Ovary (tissue), 9 donors: ENCODE results near the gene ALKBH2. TPM values are rescaled to one million over a fixed set of nuclear protein-coding genes. Genes with fewer than 3 reads are reported as not detected.
A peak's percentile ranks its signal among the peaks of the same experiment; 100 is the strongest.

Experiments
- DNase-seq, 5 donors: peaks; one replicate each; pipeline ENCODE4 v3.0.0-alpha.2; 2019 to 2020
- H3K27ac ChIP-seq, 2 donors: fragments of 200-600 bp; one replicate each; pipeline versions ENCODE4 v1.5.1 to v1.8.0; 2019 to 2022
- H3K27me3 ChIP-seq: fragments of 200-600 bp; one replicate; pipeline ENCODE4 v1.8.0; 2022
- H3K36me3 ChIP-seq: fragments of 200-600 bp; sonication (generic); one replicate; pipeline ENCODE4 v1.5.1; 2019
- H3K4me1 ChIP-seq: one replicate; pipeline ENCODE4 v1.8.1; 2013; ENCODE audit warnings: mild to moderate bottlenecking, moderate library complexity; ENCODE audit not compliant: insufficient read depth
- H3K4me3 ChIP-seq: fragments of 200-600 bp; sonication (generic); one replicate; pipeline ENCODE4 v1.5.1; 2017
- H3K9me3 ChIP-seq, 2 donors: fragments of 200-600 bp in 1 of 2; sonication (generic) in 1 of 2; one replicate each; pipeline versions ENCODE4 v1.5.1 to v1.8.1; 2013 to 2019; ENCODE audit warnings: mild to moderate bottlenecking in 1 of 2, moderate library complexity in 1 of 2
- CTCF ChIP-seq, 3 donors: fragments of 450-650 bp in 2 of 3; fragments of 200-600 bp in 1 of 3; IDR thresholded peaks; one replicate each; pipeline versions ENCODE4 v1.5.1 to v1.8.0; 2016 to 2022; ENCODE audit warnings: antibody characterized with exemption in 3 of 3, mild to moderate bottlenecking in 1 of 3
- EP300 ChIP-seq: sonication (generic); formaldehyde crosslinking; IDR thresholded peaks from one replicate; pipeline ENCODE4 v1.6.1; 2017; ENCODE audit warnings: antibody characterized with exemption
- POLR2A ChIP-seq: fragments of 450-650 bp; IDR thresholded peaks from one replicate; pipeline ENCODE4 v1.6.1; 2017; ENCODE audit warnings: antibody characterized with exemption, mild to moderate bottlenecking, moderate library complexity
- WGBS, 3 donors: extraction: QIAGEN DNeasy Blood & Tissue Kit in 1 of 3; methylation state at CpG; one replicate each; pipeline versions ENCODE4 v1.1.5 to v1.1.7; 2013 to 2017; 5-methylcytosine and 5-hydroxymethylcytosine counted together
- intact Hi-C, 4 donors: fragments of 100-400 bp; cut with DNase I; formaldehyde crosslinking; loops; one replicate each; pipeline versions ENCODE4 v1.11.0 to v1.15.1; 2022 to 2023
- polyA plus RNA-seq, 2 donors: library from polyadenylated mRNA; stranded (reverse); fragments of 200-250 nt in 1 of 2; fragments of 350-450 nt in 1 of 2; fragmentation: Illumina TruSeq in 1 of 2; extraction: RNeasy Lipid Tissue Mini Kit (QIAGEN cat#74804) in 1 of 2; gene quantifications; one replicate each; pipeline ENCODE4 v1.2.3, GENCODE V29; 2013 to 2014
- total RNA-seq, 7 donors: library from RNA; depleted of rRNA in 2 of 7; stranded (reverse); fragments of >200 nt in 2 of 7; fragmentation: NEBNext Ultra II Directional in 3 of 7; extraction: Animal tissue kit (Norgen Biotek cat#: 25700) in 3 of 7; gene quantifications; one replicate each; pipeline versions ENCODE4 v1.1.0 to v1.2.4, GENCODE V29; 2016 to 2023
- donor health status: DM: no; HTN: no; CAD: no; lungs with moderate emphysema.
- donor health status: DM: no; HTN: no; CAD: no.
- donor health status: Bipolar disorder and iron deficiency.
- donor health status: DM: yes; HTN: yes; CAD: no.
- donor health status: DM: no; HTN: no; CAD: no.
- donor health status: DM: yes; HTN: yes; CAD: no.

Gene ALKBH2
- total and polyA plus RNA-seq, 9 donors = 11.3 to 26.4 (median 21.1) TPM

DNA sequence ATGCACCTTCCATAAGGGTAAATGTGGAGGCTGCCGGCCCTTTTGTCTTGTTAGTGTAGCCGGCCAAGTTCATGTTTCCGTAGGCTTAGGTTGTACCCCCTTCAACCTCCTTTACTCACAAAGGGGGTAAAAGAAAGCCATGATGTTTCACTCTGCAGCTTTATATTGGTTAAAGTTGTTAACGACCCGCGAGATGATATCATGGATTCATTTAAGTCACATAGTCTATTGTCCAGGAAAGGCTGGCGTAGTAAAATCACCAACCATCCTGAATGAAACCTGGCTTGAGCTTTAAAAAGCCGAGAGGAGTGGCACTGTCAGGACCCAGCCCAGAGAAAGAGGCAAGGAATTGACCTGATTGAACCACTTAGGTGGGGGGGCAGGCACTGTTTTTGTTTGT, 5.4 kb upstream of the ALKBH2 start:
- H3K4me1 ChIP-seq = peaks cover 4% of the 10 kb centered on the region
- intact Hi-C loops = loop anchor here in 3 of 4 donors (5.0 to 10.0 kb wide), 5 partner anchors 244 to 536 kb away; partner anchors contain the start of genes ISCU (in 2 of the 3), SART3 (in 2 of the 3) and SSH1 (in 1 of the 3)
- H3K4me3 ChIP-seq = peak overlapping the region; percentile 78
- WGBS, 3 donors = 0 to 4% (median 2%) methylated on average over 8 of the region's 8 CpGs
- DNase-seq = no peak
- peak overlapping the region; percentile 2 to 84 for H3K27ac ChIP-seq
- H3K36me3 ChIP-seq = no peaks in the 10 kb centered on the region
- no peaks in the 10 kb centered on the region for H3K9me3 ChIP-seq
- TF ChIP-seq CTCF (IDR thresholded peaks at IDR 0.05) = no peak
- no peak for TF ChIP-seq EP300
- TF ChIP-seq POLR2A = no peak
- H3K27me3 ChIP-seq = no peaks in the 10 kb centered on the region

DNA sequence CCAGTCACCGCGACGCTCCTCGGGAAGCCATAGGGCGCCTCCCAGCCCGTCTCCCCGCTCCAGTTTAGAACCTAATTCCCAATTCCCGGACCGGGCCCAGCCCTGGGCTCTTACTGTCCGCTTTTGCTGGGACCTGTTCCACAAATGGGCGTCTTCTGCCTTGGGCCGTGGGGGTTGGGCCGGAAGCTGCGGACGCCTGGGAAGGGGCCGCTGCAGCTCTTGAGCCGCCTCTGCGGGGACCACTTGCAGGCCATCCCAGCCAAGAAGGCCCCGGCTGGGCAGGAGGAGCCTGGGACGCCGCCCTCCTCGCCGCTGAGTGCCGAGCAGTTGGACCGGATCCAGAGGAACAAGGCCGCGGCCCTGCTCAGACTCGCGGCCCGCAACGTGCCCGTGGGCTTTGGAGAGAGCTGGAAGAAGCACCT, 4.9 kb upstream of the ALKBH2 start:
- intact Hi-C loops = loop anchor here in 3 of 4 donors (5.0 to 10.0 kb wide), 5 partner anchors 243 to 536 kb away; partner anchors contain the start of genes ISCU (in 2 of the 3), SART3 (in 2 of the 3) and SSH1 (in 1 of the 3)
- Histone ChIP-seq H3K27ac (peak overlapping the region; percentile 2 to 84), H3K4me3 (peak overlapping the region; percentile 78), H3K4me1 (peaks cover 4% of the 10 kb centered on the region), H3K9me3 (no peaks in the 10 kb centered on the region), H3K27me3 (no peaks in the 10 kb centered on the region), H3K36me3 (no peaks in the 10 kb centered on the region)
- WGBS, 3 donors = 0 to 1% (median 0%) methylated on average over 27 to 32 of the region's 32 CpGs
- DNase-seq = peak in 4 of 5 donors; percentile 71 to 85 (median 78)
- TF ChIP-seq EP300 (no peak), CTCF (IDR thresholded peaks at IDR 0.05) (no peak), POLR2A (peak; percentile 31)

DNA sequence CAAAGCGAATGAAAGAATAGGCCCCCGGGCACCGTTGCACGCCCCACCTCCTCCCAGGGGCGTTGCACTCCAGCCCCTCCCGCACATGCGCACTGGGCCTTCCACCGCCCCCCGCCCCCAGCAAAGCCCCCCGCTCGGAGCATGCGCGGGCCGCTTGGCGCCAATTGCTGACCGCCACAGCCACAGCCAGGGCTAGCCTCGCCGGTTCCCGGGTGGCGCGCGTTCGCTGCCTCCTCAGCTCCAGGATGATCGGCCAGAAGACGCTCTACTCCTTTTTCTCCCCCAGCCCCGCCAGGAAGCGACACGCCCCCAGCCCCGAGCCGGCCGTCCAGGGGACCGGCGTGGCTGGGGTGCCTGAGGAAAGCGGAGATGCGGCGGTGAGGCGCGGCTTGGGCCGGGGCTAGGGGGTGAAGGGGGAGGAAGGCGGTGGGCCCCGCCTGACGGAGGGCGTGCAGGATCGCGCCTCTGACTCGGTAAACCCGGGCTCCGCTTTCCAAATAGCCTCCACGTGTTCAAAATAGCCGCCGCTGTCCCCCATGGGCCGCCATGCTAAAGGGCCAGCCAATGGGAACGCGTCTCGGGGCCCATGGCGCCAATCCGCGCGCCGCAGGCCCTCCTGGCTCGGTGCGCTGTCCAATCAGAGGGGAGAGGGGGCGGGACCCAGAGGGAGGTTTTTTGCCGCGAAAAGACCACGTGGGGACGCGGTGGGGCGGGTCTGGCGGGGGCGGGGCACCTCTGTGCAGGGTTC, 4.3 kb upstream of the ALKBH2 start, which contains the start of gene UNG:
UNG (plus strand) TSS at position 163 of the 748 bp plus-strand sequence; CDS start at position 246, 83 bp downstream.
- Histone ChIP-seq H3K4me1 (peaks cover 5% of the 10 kb centered on the region), H3K36me3 (no peaks in the 10 kb centered on the region), H3K27me3 (no peaks in the 10 kb centered on the region), H3K27ac (peak within 1 kb of the TSS; percentile 2 to 84), H3K9me3 (no peaks in the 10 kb centered on the region), H3K4me3 (peak within 1 kb of the TSS; percentile 78)
- intact Hi-C loops = loop anchor here in 3 of 4 donors (5.0 to 10.0 kb wide), 5 partner anchors 243 to 535 kb away; partner anchors contain the start of genes ISCU (in 2 of the 3), SART3 (in 2 of the 3) and SSH1 (in 1 of the 3)
- DNase-seq = peak; percentile 96 to 98 (median 97)
- TF ChIP-seq POLR2A (no peak), EP300 (no peak), CTCF (IDR thresholded peaks at IDR 0.05) (no peak)
- WGBS, 3 donors = 1% methylated on average over 26 to 71 of the region's 71 CpGs

- H3K27ac ChIP-seq = no peak overlapping the region
- peak overlapping the region; percentile 32 for H3K4me3 ChIP-seq
- 17 to 27% (median 23%) methylated on average over 11 of the region's 11 CpGs for WGBS, 3 donors
- H3K36me3 ChIP-seq = no peaks in the 10 kb centered on the region
- no peak for TF ChIP-seq POLR2A
- TF ChIP-seq CTCF (IDR thresholded peaks at IDR 0.05) = no peak
- H3K9me3 ChIP-seq = no peaks in the 10 kb centered on the region
- no peaks in the 10 kb centered on the region for H3K27me3 ChIP-seq
- intact Hi-C loops = loop anchor here in 3 of 4 donors (5.0 to 10.0 kb wide), 5 partner anchors 242 to 535 kb away; partner anchors contain the start of genes ISCU (in 2 of the 3), SART3 (in 2 of the 3) and SSH1 (in 1 of the 3)
- no peak for DNase-seq
- H3K4me1 ChIP-seq = peaks cover 7% of the 10 kb centered on the region
These were observed 3.8 kb upstream of the ALKBH2 start for GRCh38 chr12:109097140-109097434.
